ENCODE data around the gene MELK.
A peak's percentile ranks its signal among the peaks of the same experiment; 100 is the strongest.
"Not testable (repeated sequence)": the region's sequence is repeated elsewhere in the genome, so short reads cannot be mapped to it uniquely, and the experiment has no call there.

Gene MELK

DNA sequence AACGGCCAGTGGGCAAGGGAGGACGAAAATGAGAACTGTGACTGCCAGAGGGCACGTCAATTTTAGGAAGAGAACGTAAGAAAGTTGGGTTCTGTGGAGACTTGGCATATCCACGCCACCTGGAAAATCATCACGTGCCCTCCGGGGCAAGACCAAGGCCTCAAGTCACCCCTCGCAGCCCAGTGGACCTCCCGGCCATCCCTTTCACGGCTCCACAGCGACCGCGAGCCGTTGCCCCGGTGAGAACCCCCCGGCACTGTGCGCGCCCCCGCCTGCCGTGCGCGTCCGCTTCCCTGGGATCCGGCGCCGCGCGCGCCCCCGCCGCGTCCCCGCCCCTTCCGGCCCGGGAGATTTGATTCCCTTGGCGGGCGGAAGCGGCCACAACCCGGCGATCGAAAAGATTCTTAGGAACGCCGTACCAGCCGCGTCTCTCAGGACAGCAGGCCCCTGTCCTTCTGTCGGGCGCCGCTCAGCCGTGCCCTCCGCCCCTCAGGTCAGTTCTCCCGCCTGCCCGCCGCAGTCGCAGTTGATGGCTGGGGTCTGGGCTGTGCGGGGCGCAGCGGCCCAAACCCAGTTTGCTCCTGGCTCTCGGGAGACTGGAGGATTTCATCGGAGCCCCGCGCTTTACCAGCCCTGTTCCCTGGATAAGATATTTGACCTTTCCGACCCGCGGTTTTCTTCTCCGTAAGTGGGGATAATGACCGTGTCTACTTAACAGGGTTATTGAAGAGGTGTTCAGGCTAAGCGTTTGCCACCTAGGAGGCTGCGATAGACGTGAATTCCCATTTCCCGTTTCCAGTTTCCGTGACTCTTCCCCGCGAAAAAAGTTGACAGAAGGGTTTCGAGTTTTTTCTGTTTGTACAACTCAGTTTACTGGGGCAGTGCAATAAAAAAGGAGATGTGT, at the start of gene MELK:
Gene MELK, plus strand, starts transcription at position 381 of the 904 bp plus-strand sequence. CDS start 8,787 bp downstream, outside the sequence.
- DNase-seq, result peak; percentile 75

- no peak for DNase-seq
Observed at GRCh38 chr9:36530224-36530623, 42.5 kb upstream of the MELK start.

GRCh38 chr9:36532353-36532752, 40.3 kb upstream of the MELK start:
- no peak for DNase-seq

GRCh38 chr9:36533726-36534125, 39.0 kb upstream of the MELK start:
- not testable (repeated sequence) for DNase-seq

DNA sequence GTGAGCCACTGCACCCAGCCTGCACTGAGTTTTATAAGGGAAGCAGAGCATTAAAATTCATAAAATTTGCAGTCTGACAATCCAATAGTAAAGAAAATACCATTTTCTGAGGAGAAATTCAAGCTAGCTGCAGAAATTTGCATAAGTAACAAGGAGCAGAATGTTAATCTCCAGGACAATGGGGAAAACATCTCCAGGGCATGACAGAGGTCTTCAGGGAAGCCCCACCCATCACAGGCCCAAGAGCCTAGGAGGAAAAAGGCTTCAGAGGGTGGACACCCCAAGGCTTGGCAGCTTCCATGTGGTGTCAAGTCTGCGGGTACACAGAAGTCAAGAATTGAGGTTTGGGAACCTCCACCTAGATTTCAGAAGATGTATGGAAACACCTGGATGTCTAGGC, 37.6 kb upstream of the MELK start:
- no peak for DNase-seq

GRCh38 chr9:36537861-36538260, 34.8 kb upstream of the MELK start:
- no peak for DNase-seq

DNA sequence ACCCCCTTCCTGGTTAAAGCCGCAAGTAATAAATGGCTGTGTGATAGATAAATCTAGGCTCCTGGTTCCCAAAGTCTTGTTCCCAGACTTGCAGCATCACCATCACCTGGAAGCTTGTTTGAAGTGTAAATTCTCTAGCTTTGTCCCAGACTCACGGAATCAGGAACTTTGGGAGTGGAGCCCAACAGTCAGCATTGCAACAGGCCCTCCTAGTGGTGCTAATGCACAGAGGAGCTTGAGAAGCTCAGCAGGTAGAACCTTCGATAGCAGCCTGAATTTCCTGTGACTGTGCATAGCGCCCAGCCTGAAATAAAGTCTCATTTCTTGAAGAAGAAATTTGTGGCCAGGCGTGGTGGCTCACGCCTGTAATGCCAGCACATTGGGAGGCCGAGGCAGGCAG, 30.3 kb upstream of the MELK start:
- DNase-seq, result no peak

- peak; percentile 49 for DNase-seq
Observed at GRCh38 chr9:36543916-36544315, 28.8 kb upstream of the MELK start.

- DNase-seq, result no peak
Observed at GRCh38 chr9:36547598-36547997, 25.1 kb upstream of the MELK start.

DNA sequence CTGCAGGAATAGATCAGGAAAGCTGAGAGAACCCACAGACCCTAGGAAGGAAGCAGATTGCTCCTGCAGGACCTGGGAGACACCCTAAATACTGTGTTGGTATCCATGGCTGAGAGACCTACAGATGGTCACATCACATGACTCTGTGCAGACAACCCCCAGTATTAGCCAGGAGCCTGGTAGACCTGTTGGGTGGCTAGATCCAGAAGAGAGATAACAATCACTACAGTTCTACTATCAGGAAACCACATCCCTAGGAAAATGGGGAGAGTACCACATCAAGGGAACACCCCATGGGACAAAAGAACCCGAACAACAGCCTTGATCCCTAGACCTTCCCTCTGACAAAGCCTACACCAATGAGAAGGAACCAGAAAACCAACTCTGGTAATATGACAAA, 24.2 kb upstream of the MELK start:
- no peak for DNase-seq

GRCh38 chr9:36550135-36550534, 22.6 kb upstream of the MELK start:
- DNase-seq, result no peak

DNA sequence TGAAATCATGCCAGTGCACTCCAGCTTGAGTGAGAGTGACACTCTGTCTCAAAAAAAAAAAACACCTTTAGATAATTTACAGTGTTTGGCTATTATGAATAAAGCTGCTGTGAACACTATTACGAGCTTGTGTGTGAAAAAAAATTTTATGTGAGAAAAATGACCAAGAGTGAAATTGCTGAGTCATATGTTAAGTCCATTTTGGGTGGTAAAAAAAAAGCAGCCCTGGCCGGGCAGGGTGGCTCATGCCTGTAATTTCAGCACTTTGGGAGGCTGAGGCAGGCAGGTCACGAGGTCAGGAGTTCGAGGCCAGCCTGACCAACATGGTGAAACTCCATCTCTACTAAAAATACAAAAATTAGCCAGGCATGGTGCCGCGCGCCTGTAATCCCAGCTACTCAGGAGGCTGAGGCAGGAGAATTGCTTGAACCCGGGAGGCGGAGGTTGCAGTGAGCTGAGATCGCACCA, 22.0 kb upstream of the MELK start:
- DNase-seq, result not testable (repeated sequence)

DNA sequence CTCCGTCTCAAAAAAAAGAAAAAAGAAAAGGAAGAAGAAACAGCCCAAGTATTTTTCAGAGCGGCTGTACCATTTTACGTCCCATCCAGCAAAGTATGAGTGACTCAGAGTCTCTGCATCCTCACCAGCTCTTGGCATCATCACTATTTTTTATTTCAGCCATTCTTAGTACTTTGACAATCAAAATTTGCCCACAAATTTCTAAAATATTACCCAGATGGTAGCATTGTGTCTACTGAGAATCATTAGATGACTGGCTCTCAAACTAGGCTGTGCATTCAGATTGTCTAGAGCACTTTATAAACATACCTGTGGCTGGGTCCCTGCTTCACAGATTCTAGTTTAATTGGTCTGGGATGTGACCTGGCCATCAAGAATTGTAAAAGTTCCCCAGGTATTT, 21.6 kb upstream of the MELK start:
- peak; percentile 38 for DNase-seq

GRCh38 chr9:36551910-36552309, 20.8 kb upstream of the MELK start:
- no peak for DNase-seq

DNA sequence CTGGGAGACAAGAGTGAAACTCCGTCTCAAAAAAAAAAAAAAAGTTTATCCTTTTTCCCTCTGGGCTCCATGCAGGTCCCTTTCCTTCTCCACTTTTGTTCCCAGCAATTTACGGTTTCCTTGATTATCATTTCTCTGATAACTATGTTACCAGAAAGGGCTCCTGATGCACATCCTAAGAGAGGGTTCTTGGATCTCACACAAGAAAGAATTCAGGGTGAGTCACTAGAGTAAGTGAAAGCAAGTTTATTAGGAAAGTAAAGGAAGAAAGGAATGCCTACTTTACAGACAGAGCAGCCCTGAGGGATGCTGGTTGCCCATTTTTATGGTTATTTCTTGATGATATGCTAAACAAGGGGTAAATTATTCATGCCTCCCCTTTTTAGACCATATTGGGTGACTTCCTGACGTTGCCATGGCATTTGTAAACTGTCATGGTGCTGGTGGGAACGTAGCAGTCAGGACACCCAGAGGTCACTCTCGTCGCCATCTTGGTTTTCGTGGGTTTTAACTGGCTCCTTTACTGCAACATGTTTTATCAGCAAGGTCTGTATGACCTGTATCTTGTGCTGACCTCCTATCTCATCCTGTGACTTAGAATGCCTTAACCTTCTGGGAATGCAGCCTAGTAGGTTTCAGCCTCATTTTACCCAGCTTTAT, 13.5 kb upstream of the MELK start:
- peak; percentile 40 for DNase-seq

GRCh38 chr9:36560771-36561170, 11.9 kb upstream of the MELK start:
- DNase-seq, result peak; percentile 40

DNA sequence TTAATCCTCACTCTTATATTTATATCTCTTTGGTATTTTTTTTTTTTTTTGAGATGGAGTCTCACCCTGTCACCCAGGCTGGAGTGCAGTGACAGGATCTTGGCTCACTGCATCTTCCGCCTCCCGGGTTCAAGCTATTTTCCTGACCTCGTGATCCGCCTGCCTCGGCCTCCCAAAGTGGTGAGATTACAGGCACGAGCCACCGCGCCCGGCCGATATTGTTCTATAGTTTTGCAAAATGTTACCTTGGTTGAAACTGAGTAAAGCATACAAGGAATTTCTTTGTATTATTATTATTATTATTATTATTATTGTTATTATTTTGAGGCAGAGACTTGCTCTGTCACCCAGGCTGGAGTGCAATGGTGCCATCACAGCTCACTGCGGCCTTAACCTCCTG, 9.9 kb upstream of the MELK start:
- not testable (repeated sequence) for DNase-seq

GRCh38 chr9:36566813-36567221, 5.9 kb upstream of the MELK start:
- no peak for DNase-seq

DNA sequence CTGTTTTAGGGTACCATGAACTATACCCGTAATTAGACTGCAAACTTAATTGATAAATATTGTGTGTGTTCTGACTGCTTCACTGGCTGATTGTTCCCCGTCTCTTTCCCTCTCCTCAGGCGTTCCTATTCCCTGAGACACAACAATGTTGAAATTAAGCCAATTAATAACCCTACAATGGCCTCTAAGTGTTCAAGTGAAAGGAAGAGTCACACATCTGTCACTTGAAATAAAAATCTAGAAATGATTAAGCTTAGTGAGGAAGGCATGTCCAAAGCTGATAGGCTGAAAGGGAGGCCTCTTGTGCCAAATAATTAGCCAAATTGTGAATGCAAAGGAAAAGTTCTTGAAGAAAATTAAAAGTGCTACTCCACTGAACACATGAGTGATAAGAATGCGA, 4.0 kb upstream of the MELK start:
- not testable (repeated sequence) for DNase-seq

GRCh38 chr9:36571333-36571732, 1.4 kb upstream of the MELK start:
- no peak for DNase-seq

- not testable (repeated sequence) for DNase-seq
Observed at GRCh38 chr9:36574045-36574444, 1.4 kb downstream of the MELK start.

DNA sequence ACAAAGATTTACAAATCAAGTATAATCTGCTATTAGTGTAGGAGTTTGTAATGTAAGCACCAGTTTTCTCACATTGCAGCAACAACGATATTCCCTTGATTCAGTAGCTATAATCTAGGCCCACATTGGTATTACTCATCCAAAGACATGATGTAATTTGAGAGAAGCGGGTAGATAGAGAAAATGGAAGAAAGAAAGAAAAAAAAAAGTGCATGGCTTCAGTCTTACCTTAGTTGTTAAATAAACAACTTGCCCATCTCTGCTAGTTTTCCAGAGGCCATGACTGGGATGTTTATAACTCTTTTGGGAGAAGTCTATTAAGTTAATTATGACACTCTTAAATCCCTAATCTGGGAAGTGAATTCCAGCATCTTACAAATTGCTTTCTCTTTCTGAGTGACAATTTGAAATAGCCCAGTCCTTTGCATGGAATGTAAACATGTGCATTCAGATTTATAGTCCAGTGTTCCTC, 2.8 kb downstream of the MELK start:
- DNase-seq, result peak; percentile 55

DNA sequence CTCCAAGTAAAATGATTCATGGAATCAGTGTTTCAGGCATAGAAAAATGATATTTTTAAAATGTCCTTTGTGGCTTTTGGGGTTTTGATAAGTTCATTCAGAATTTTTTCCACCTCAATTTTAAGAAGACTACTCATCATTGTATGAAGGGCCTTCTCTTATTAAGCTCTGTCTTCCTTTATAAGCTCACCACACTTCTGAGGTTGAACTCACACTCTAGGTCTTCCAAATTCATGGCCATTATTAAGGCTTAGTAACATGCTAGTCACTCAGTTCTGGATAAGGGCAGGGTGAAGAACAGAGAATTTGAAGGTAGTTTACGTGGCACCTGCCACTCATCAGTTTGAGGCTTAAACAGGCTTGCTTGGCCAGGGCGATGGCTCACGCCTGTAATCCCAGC, 4.2 kb downstream of the MELK start:
- DNase-seq, result peak; percentile 59
